Measurements from ENCODE around the gene CREM.

DNA sequence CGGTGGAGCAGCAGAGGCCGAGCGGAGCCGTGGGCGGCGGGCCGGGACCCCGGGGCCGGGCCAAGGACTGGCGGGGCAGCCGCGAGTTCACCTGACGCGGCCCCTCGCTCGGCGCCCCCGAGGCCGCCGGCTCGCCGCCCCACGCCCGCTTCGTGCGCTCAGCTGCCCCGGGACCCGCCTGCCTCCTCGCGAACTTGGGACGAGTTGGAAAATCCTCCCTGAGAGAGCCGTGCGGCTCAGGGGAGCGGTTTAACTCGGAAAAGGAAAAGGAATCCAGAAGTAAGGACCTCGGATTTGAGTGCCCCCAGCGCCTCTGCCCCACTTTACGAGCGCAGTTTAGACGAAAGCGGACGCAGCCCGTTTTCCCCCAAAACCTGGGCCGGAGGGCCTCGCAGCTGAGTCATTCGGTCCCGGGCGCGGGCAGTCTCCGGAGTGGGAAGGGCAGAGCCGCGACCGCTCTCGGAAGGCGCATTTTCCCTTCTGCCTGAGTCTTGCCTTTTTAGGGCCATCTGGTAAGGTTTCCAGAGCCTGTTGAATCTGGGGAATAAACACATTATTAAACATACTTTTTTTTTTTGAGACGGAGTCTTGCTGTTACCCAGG, 744 bp downstream of the CREM start:
- no peak for TF ChIP-seq CTCF (IDR thresholded peaks at IDR 0.05)
- no peak for TF ChIP-seq POLR2A (IDR thresholded peaks at IDR 0.05)
- TF ChIP-seq EP300 (IDR thresholded peaks at IDR 0.05), result no peak
